Measurements from ENCODE around the gene PIK3C3.
A peak's percentile ranks its signal among the peaks of the same experiment; 100 is the strongest.
"Not testable (repeated sequence)": the region's sequence is repeated elsewhere in the genome, so short reads cannot be mapped to it uniquely, and the experiment has no call there.

The PIK3C3 gene

DNA sequence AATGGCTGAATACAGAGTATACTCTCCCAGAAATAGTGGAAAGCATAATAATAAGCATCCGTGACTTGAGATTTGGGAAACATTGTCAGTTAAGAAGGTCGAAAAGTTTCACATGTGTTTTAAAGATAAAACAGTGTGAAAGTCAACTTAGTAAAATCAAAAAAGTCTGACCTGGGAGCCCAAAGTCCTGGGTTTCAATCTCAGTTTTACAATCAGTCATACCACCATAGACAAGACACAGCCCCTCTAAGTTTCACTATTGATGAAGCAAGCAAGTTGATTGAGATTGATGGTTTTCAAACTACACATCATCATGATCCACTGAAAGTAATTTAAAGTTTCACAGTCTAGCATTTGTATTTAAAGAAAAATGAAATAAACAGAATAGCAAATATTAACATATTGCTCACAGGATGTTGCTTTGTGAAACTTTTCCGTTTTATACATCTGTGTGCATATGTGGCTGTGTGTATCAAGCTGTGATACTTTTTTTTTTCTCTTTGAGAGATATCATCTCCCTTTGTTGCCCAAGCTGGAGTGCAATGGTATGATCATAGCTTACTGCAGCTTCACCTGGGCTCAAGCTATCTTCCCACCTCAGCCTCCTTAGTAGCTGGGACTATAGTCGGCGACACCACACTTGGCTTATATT is 71.1 kb downstream of the PIK3C3 start:
- no peak for DNase-seq

DNA sequence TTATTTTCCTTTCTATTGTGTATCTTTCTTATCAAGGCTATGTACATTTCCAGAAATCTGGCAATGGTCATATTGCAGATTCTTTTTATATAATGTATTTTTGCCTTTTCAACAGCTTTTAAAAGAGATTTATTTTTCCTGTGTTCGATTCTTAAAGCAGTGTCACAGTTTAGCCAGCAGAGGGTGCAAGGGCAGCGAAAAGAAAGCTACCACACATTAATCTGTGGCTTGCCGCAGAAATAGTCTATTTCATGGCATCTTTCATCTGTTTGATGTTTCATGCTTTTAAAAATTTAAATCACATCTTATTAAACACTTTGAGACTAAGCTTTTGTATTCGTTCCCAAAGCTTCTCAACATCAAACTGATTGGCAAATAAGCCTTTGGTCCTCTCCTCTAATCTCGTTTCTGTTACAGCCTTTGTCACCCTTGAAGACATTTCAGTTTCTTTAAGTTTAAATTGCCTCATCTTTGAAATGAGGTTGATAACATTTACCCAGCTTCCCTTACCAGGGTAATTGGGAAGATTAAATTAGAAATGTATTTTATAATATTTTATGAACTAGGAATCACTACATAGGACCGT is 73.3 kb downstream of the PIK3C3 start:
- DNase-seq, result peak; percentile 40 to 59

DNA sequence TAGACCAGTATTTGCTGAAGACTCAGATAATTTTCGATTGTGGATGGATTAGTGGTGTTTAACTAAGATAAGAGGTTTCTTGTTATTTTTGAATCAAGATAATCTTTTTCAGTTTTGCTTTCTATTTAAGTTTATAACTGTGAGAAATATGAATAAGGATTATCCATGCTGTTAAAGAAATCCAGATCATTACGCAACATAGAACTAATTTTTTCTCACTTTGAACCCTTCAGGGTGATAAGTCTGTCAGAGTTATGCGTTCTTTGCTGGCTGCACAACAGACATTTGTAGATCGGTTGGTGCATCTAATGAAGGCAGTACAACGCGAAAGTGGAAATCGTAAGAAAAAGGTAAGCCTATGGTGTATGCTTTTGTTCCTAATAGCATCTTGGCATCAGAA is 74.1 kb downstream of the PIK3C3 start:
- no peak for DNase-seq

DNA sequence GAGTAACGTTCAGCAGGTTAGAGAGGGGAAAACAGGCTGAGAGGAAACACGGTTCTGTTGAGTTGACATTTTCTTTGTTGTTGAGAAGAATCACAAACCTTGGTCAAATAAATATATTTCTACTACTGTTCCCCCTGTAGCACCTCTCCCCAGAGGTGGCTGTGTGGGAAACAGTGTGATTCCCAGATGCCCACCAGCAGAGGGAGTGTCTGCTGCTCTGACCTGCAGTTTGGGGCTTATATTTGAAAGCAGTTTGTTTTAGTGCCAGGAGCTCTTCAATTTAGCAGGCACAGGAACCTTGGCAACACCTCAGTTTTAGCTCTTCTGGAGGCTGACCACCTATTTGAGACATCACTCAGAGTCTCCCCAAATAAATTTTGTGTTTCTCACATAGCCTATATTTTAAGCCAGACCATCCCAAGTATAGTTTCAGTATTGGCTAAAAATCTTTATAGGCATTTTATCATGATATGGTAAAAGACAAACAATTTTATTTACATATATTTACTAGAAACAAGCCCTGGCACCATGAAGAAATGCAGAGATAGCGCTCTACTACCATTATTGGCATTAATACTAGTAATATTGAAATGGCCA is 75.7 kb downstream of the PIK3C3 start:
- DNase-seq, result peak; percentile 34 to 46

DNA sequence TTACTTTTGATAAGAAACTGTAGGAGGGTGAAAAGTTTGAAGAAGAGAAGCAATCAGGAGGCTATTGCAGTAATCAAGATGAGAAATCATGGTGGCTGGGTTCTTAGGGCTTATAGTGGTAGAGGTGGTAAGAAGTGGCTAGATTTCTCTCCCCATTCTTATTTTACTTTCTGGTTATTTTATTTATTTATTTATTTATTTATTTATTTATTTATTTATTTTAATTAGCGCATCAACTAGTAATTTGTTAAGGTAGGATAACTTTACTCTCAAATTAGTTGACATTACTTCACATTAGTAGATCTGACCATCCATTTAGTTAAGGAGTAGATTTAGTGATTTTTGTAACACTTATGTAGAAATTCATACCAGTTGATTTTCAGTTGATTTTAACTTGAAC is 77.4 kb downstream of the PIK3C3 start:
- no peak for DNase-seq

DNA sequence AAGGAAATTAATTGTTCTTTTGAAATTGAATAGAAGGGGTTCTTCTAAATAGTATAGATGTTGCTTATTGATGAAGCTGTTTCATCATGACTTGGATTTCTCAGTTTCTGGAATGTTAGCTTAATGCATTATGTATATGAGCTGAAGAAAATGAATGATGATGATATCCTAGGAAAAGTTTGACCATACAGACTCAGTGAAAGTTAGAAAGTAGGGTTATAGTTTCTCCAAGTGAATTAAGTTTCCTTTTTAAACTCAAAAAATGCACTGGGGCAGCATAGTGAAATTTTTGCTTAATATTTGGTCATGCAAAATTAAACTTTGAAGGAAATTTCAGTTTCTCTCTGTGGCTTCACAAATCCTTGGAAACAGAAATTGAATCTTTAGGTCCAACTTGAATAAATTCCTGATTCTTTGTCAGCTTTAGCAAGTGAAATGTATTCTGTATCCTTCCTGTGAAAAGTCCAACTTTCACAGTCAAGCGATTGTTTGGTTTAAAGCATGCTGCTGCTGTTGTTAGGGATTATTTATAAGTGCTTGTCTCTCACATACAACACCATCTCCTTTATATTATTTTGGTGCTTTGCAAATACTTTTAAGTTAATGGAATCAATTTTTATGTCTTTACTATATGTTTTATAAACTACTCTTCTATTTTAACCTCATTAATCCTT is 78.2 kb downstream of the PIK3C3 start:
- DNase-seq, result no peak

DNA sequence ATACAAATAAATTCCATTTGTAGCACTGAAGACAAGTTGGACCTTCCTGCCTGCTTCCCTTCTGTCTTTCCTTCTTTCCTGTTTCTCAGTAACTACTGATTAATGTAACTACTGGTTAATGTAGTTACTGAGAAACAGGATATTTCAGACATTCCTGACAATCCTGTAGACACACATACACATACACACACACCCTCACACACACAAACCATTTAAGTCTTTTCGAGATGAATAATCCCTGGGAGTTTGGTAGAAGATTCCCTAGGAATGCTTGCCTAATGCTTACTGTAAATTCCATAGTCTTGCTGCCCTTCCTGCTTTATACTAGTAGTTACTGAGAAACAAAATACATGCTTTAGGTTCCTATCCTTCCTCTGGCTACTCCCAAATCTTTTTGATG is 83.9 kb downstream of the PIK3C3 start:
- DNase-seq, result no peak

DNA sequence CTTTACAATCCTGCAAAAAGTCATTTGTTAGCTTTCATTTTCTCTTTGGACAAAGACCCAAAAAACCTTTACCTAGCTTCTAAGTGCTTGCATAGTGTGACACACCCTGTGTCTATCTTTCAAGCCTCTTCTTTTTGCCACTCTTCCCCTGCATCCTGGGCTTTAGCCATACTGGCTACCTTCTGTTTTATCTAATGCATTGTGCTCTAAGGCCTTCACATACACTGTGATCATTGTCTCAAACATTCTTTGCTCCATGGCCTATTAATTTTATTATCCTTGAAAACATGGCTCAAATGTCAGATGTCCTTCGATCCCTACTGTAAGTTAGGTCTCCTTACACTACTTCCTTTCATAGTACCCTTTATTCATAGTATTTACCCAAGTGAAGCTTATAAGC is 84.4 kb downstream of the PIK3C3 start:
- no peak for DNase-seq

DNA sequence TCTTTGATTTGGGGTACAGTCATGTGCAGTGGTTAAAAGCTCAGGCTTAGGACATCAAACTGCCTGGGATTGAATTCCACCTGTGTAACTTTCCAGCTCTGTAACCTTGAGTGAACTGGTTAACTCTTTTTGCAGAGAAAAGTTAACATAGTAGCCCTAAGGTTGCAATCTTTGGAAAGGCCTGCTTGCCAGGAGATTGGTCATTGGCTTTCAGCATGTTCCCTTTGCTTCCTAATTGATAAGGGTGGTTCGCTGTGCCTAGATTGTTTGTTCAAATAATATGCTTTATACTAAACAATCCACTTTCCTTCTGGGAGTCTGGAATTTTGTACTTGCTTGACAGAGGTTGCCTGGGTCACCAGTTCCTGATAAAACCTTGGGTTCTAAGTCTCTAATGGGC is 86.8 kb downstream of the PIK3C3 start:
- DNase-seq, result no peak

DNA sequence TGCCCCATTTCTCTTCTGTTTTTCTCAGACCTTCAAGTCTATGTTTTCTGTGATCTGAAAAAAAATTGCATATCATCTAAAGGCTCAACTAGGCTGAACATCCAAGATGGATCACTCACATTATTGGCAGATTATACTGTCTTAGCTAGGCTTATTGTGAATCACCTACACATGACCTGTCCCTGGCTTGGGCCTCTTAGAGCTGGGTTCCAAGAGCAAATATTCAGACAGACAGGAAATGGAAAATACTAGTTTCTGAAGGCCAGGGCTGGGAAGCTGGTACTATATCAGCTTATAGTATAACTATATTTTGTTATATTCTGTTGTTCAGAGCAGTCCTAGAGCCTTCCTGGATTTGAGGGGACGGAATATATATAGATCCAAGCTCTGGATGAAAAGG is 90.3 kb downstream of the PIK3C3 start:
- no peak for DNase-seq

DNA sequence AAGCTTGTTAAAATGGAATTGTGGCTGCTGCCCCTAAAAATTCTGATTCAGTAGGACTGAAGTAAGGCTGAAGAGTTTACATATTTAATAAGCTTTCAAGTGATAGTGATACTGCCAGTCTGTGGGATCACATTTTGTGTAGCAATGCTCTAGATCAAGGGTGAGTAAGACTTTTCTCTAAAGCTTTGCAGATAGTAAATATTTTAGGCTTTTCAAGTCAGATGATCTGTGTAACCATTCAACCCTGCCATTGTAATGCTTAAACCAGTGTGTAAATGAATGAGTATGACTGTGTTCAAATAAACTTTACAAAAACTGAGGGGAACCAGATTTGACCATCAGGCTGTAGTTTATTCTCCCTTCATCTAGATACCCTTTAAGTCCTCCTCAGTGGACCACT is 92.7 kb downstream of the PIK3C3 start:
- DNase-seq, result no peak

DNA sequence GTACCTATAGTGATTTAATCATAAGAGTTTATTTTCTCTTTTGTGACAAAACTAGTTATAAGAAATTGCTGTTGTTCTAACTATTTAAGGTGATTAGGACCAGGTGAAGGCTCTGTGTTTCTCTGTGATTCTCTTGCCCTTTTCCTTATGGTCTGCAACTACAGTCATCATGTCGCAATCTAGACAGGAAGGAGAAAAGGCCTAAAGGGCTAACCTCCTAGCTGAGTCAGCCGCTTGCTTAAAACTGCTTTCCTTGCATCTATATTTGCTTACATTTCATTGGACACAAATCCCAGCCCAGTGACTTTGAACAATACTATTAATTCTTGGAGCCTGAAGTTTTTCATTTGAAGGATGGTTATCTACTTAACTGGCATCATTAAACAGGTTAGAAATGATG is 93.1 kb downstream of the PIK3C3 start:
- peak; percentile 33 to 47 for DNase-seq

DNA sequence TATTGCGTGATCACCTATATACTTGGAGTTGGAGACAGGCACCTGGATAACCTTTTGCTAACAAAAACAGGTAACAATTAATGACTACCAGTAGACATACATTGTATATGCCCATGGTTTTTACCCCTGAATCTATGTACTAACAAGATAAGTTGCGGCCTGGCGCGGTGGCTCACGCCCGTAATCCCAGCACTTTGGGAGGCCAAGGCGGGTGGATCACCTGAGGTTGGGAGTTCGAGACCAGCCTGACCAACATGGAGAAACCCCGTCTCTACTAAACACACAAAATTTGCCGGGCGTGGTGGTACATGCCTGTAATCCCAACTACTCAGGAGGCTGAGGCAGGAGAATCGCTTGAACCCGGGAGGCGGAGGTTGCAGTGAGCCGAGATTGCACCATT is 94.5 kb downstream of the PIK3C3 start:
- DNase-seq, result not testable (repeated sequence)

DNA sequence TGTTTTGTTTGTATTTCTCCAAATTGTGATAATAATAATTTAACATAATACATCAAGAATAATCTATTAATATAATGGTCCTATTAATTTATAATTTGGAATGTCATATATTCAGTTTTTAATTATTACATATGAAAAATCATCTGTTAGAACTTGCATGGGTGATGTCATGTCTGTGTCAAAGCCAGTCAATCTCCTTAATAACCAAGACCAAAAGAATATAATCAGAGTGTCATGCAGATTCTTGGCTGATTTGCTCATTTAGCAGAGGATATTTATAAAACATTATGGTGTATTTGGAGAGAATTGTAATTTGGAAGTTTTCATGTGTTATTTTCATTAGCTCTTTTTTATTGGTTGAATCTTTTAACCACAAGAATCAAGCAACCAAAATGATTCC is 96.4 kb downstream of the PIK3C3 start:
- no peak for DNase-seq

DNA sequence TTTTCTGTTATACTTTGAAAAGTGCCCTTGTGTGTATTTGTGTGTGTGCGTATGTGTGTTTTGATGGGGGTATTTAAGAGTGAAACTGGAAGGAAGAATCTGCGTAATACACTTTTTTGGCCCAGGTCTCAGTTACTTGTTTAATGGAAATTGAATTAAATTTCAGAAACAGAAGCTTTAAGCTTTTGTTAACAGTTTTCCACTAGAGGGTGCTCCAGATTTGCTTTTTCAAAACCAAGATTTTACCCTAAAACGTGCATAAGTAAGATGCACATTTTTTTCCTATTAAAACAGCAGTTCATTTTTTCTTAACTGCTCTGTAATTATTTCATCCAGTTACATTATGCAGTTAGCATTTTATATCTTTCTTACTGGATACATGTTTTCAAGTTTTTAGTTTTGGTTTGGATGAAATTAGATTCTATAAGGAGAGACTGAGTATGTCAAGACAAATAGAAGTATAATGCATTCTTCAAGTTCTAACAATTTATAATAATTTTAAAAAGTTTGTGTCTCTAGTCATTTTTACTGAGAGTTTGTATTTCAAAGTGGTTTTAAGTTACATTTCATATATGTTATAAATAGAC is 97.2 kb downstream of the PIK3C3 start:
- peak; percentile 67 to 69 for DNase-seq

DNA sequence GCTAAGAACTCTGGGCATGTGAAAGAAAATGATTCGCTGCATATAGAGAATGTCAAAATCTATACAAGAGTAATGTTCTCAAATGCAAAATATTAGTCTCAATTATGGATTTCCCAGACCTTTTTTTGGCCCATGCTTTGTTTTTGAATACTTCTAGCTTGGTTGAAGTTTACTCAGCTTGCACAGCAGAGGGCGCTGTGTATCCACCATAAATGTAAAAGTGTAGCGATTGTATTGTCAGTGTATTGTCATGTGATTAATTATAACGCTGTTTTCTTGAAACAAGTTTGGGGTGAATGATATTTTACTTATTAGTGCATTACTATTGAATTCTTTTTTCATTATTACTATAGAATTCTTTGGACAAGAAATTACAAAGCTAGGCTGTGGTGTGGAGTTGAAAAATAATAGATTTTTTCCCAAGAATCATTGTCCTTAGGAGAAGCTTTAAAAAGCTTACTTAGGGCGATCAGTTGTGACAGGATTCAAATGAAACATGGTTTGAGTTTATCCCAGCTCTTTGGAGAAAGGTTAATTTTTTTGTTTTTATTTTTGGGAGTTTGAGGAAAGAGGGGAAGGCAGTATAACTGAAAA is 98.3 kb downstream of the PIK3C3 start:
- peak; percentile 68 for DNase-seq

DNA sequence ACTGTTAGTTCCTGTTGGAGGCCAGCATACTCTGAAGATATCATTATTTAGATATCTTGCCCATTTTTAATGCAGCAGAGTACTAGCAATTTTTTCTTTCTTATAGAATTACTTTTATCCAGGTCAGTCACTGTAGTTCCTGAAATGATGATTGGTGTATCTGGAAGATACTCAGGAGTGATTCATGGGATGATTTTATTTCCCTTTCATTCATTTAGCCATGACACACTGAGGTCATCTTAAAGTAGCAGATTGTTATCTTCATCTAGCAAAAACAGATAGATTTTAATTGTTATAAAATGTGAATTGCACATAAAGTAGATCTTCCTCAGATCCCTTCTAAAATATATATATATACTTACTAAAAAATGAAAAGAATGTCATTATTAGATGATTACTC is 109.1 kb downstream of the PIK3C3 start:
- DNase-seq, result no peak

DNA sequence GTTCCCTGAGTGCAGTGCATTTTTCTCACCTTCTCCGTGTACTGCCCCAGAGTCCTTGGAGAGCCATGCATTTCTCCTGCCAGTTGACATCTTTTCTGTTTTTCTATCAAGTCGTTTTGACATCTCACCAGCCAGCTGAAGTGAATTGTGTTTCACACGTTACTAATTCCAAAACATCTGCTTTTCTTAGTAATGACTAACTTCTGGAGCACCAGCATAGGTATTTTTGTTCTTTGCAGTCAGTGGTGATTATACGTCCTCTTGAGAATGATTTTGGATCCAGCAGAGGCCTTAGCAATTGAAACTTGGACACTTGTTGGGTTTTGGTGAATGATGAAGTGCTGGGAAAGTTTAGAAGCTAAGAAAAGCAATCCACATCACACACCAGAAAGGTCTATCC is 112.5 kb downstream of the PIK3C3 start:
- DNase-seq, result no peak

DNA sequence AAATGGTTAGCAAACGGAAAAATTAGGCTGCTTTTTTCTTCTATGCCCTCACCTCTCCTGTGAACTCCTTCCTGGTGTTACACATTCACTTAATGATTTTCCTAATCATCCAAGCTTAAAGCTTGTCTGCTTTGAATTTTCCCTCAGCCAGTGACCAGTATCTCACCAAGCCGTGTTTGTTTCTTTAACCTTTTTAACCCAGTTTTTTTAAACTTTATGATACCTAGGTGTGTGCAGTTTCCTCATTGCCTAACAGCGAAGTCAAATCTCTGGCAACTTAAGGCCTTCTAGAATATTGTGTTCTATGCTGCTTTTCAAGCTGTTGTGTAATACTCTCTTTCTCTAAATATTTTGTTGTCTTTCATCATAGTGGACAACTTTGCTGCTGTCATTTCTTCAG is 113.0 kb downstream of the PIK3C3 start:
- DNase-seq, result no peak

DNA sequence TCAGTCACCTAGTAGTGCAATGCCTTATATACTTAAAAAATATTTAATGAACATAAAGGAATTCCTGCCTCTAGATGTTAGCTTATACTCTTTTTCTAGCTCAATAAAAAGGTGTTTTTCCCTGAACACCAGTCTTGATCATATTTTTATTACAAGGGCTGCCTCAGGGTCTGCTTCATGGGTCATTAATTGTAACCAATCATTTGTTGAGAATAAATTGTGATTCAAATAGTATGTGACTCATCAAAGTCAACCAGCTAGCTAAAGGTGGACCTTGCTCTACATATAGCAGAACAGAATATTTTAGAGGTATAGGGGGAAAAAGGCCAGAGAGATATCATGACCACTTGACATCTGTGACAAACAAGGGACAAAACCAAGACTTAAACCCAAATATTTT is 114.0 kb downstream of the PIK3C3 start:
- DNase-seq, result no peak

DNA sequence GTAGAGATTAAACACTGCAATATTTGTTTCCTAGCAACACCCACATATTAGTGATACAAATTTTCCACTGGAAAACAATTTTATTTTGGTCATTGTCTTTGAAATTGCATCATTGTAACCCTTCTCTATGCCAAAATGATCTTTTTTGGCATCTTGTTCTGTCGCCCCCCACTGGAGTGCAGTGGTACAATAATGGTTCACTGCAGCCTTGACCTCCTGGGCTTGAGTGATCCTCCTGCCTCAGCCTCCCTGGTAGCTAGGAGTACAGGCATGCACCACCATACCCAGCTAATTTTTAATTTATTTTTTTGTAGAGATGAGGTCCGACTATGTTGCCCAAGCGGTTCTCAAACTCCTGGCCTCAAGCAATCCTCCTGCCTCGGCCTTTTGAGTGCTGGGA is 117.4 kb downstream of the PIK3C3 start:
- DNase-seq, result no peak

DNA sequence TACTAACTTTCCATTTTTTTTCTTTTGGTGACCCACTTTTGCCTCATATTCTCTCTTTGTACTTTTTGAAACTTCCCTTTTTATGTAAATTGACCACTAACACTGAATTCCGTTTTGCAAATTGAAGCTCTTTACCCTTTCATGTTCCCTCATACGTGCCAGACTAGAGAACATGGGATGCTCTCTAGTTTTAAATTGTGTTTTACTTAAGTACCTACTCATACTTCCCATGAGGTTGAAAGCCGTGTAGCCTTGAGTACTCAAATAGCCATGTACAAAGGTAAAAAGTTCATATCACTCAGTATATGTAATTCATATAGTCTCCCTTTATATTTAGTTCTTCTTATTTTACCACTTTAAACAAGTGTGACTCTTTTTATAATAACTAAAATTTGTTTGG is 119.7 kb downstream of the PIK3C3 start:
- DNase-seq, result no peak

DNA sequence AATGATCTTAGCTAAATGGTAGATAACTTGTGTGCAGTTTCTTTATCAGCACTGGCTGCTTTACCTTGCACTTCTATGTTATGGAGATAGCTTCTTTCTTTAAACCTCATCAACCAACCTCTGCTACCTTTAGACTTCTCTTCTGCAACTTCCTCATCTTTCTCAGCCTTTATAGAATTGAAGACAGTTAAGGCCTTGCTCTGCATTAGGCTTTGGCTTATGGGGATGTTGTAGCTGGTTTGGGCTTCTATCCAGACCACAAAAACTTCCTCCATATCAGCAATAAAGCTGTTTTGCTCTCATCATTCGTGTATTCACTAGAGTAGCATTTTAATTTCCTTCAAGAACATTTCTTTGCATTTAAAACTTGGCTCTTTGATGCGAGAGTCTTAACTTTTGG is 123.7 kb downstream of the PIK3C3 start:
- peak; percentile 76 to 81 for DNase-seq

All from Kasumi-1 (cell line).